Lower leg skin (tissue), 3 donors: Measurements from ENCODE around the gene POFUT1.

Experiments
- POLR2A ChIP-seq, 2 donors: fragments of 450-650 bp; IDR thresholded peaks; one replicate each; pipeline ENCODE4 v1.6.1; 2016 to 2017; ENCODE audit warnings: antibody characterized with exemption in 2 of 2, mild to moderate bottlenecking in 1 of 2, moderate library complexity in 1 of 2
- TF ChIP-seq, protein P1 (sequence below), 3 donors: fragments of 450-650 bp; IDR thresholded peaks; one replicate each; pipeline ENCODE4 v1.5.1; 2016; ENCODE audit warnings: antibody characterized with exemption in 3 of 3, mild to moderate bottlenecking in 3 of 3, moderate library complexity in 2 of 3

DNA sequence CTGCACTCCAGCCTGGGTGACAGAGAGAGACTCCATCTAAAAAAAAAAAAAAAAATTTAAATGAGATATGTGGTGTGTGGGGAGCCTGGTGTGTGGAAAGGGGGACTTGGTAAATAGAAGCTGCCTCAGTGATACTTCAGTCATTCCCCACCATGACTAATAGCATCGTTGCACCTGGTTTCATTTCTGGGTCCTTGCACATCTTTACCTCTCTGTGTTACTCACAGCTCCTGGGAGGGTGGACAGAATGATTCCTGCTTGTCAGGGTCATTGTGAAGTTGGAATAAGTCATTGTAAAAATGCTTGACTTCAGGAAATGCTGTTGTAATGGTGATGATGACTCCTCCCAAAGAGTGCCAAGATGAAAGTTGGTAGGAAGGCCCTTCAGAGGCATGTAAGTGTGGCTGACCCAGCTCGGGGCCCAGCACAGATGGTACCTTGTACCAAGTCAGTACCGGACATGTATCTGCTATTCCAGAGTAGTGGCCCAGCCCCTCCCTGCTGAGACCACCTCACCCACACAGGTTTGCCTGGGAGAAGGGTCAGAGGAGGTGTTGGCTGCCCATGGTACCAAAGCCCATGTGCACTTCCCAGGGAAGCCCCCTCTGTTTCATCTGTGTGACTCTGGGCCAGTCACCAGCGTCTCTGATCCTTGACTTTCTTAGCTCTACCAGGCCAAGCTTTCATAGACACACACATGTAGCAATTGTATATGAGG, 48.6 kb upstream of the POFUT1 start:
- TF ChIP-seq, protein P1, sequence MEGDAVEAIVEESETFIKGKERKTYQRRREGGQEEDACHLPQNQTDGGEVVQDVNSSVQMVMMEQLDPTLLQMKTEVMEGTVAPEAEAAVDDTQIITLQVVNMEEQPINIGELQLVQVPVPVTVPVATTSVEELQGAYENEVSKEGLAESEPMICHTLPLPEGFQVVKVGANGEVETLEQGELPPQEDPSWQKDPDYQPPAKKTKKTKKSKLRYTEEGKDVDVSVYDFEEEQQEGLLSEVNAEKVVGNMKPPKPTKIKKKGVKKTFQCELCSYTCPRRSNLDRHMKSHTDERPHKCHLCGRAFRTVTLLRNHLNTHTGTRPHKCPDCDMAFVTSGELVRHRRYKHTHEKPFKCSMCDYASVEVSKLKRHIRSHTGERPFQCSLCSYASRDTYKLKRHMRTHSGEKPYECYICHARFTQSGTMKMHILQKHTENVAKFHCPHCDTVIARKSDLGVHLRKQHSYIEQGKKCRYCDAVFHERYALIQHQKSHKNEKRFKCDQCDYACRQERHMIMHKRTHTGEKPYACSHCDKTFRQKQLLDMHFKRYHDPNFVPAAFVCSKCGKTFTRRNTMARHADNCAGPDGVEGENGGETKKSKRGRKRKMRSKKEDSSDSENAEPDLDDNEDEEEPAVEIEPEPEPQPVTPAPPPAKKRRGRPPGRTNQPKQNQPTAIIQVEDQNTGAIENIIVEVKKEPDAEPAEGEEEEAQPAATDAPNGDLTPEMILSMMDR (IDR thresholded peaks at IDR 0.05): no peak
- no peak for TF ChIP-seq POLR2A (IDR thresholded peaks at IDR 0.05)
